Sigmoid colon (tissue), 3 donors: Measurements from ENCODE around the gene TANC2.

Source experiments
- POLR2A ChIP-seq, 2 donors: fragments of 450-650 bp; IDR thresholded peaks; one replicate each; pipeline ENCODE4 v1.6.1; 2016; ENCODE audit warnings: antibody characterized with exemption in 2 of 2, mild to moderate bottlenecking in 2 of 2, moderate library complexity in 2 of 2
- TF ChIP-seq, protein P1 (sequence below), 4 experiments: fragments of 450-650 bp in 3 of 4; fragments of 200-600 bp in 1 of 4; IDR thresholded peaks; one replicate each; pipeline ENCODE4 v1.5.1; 2016 to 2019; ENCODE audit warnings: antibody characterized with exemption in 4 of 4, mild to moderate bottlenecking in 3 of 4, moderate library complexity in 2 of 4

DNA sequence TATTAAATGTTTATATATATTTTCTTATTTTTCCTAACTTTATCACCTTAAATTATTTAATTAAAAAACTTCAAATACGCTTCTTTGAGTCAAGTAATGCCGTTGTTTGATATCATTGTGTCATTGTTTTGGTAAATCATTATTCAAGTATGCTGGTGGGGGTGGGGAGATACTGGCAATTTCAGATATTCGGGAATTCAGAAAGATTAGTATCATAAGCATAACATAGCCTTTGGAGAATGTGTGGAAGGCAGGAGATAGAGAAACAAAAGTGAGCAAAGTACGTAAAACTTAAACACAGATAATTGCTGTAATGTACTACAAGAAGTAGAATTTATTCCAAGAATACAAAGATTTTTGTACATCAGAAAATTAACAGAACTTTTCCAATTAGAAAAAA lies 49.8 kb downstream of the TANC2 start:
- no peak for TF ChIP-seq POLR2A (IDR thresholded peaks at IDR 0.05)
- TF ChIP-seq, protein P1, sequence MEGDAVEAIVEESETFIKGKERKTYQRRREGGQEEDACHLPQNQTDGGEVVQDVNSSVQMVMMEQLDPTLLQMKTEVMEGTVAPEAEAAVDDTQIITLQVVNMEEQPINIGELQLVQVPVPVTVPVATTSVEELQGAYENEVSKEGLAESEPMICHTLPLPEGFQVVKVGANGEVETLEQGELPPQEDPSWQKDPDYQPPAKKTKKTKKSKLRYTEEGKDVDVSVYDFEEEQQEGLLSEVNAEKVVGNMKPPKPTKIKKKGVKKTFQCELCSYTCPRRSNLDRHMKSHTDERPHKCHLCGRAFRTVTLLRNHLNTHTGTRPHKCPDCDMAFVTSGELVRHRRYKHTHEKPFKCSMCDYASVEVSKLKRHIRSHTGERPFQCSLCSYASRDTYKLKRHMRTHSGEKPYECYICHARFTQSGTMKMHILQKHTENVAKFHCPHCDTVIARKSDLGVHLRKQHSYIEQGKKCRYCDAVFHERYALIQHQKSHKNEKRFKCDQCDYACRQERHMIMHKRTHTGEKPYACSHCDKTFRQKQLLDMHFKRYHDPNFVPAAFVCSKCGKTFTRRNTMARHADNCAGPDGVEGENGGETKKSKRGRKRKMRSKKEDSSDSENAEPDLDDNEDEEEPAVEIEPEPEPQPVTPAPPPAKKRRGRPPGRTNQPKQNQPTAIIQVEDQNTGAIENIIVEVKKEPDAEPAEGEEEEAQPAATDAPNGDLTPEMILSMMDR (IDR thresholded peaks at IDR 0.05), result no peak
